ENCODE results near the gene OPN1LW.
"Not testable (repeated sequence)": the region's sequence is repeated elsewhere in the genome, so short reads cannot be mapped to it uniquely, and the experiment has no call there.

OPN1LW gene

GRCh38 chrX:154144010-154144409 lies at the start of gene OPN1LW:
OPN1LW (plus strand) TSS chrX:154144243; CDS start chrX:154144284, 41 bp downstream.
- not testable (repeated sequence) for DNase-seq (ENCODE audit: low read depth in 1 of 2, low spot score in 1 of 2)

- no peak for DNase-seq (ENCODE audit: low read depth in 1 of 2, low spot score in 1 of 2)
Measured at GRCh38 chrX:154094833-154095232, 49.2 kb upstream of the OPN1LW start.

- no peak for DNase-seq (ENCODE audit: low read depth in 1 of 2, low spot score in 1 of 2)
Measured at GRCh38 chrX:154096140-154097002, 47.7 kb upstream of the OPN1LW start.

GRCh38 chrX:154097003-154097588 lies 46.9 kb upstream of the OPN1LW start:
- peak; percentile 31 to 39 for DNase-seq (ENCODE audit: low read depth in 1 of 2, low spot score in 1 of 2)

- peak; percentile 58 to 83 for DNase-seq (ENCODE audit: low read depth in 1 of 2, low spot score in 1 of 2)
Measured at GRCh38 chrX:154097589-154098541, 46.2 kb upstream of the OPN1LW start, which contains the start of gene MECP2. MECP2 (minus strand) TSS chrX:154097717.

GRCh38 chrX:154098551-154098950 lies 45.5 kb upstream of the OPN1LW start:
- DNase-seq (ENCODE audit: low read depth in 1 of 2, low spot score in 1 of 2): no peak

GRCh38 chrX:154113729-154114128 lies 30.3 kb upstream of the OPN1LW start:
- DNase-seq (ENCODE audit: low read depth in 1 of 2, low spot score in 1 of 2): no peak

GRCh38 chrX:154114652-154115051 lies 29.4 kb upstream of the OPN1LW start:
- DNase-seq (ENCODE audit: low read depth in 1 of 2, low spot score in 1 of 2): no peak

GRCh38 chrX:154115071-154115470 lies 29.0 kb upstream of the OPN1LW start:
- DNase-seq (ENCODE audit: low read depth in 1 of 2, low spot score in 1 of 2): no peak

- DNase-seq (ENCODE audit: low read depth in 1 of 2, low spot score in 1 of 2): no peak
Measured at GRCh38 chrX:154115750-154116149, 28.3 kb upstream of the OPN1LW start.

- DNase-seq (ENCODE audit: low read depth in 1 of 2, low spot score in 1 of 2): no peak
Measured at GRCh38 chrX:154116426-154117211, 27.4 kb upstream of the OPN1LW start.

GRCh38 chrX:154117566-154117965 lies 26.5 kb upstream of the OPN1LW start:
- DNase-seq (ENCODE audit: low read depth in 1 of 2, low spot score in 1 of 2): no peak

- no peak for DNase-seq (ENCODE audit: low read depth in 1 of 2, low spot score in 1 of 2)
Measured at GRCh38 chrX:154120567-154120966, 23.5 kb upstream of the OPN1LW start.

- no peak for DNase-seq (ENCODE audit: low read depth in 1 of 2, low spot score in 1 of 2)
Measured at GRCh38 chrX:154121207-154121606, 22.8 kb upstream of the OPN1LW start.

- no peak for DNase-seq (ENCODE audit: low read depth in 1 of 2, low spot score in 1 of 2)
Measured at GRCh38 chrX:154121961-154122360, 22.1 kb upstream of the OPN1LW start.

- DNase-seq (ENCODE audit: low read depth in 1 of 2, low spot score in 1 of 2): no peak
Measured at GRCh38 chrX:154123241-154124219, 20.5 kb upstream of the OPN1LW start.

- DNase-seq (ENCODE audit: low read depth in 1 of 2, low spot score in 1 of 2): no peak
Measured at GRCh38 chrX:154125391-154126040, 18.5 kb upstream of the OPN1LW start.

- no peak for DNase-seq (ENCODE audit: low read depth in 1 of 2, low spot score in 1 of 2)
Measured at GRCh38 chrX:154126101-154126500, 17.9 kb upstream of the OPN1LW start.

- DNase-seq (ENCODE audit: low read depth in 1 of 2, low spot score in 1 of 2): no peak
Measured at GRCh38 chrX:154131955-154132354, 12.1 kb upstream of the OPN1LW start.

Measured in activated CD4-positive, alpha-beta T cell treated with anti-CD3 and anti-CD28 coated beads, Interleukin-2, amount 50 U/mL, for 24 hours (primary cell).